HEK293 (cell line): ENCODE results near the gene PDIA6.
"Not testable (repeated sequence)": the region's sequence is repeated elsewhere in the genome, so short reads cannot be mapped to it uniquely, and the experiment has no call there.

Experiments
- CTCF ChIA-PET: fragments of 350-600 bp; formaldehyde crosslinking; extraction: SDS; loops from one replicate; lab custom pipeline; 2021; ENCODE audit warnings: antibody characterized with exemption; lab: Yijun Ruan, JAX
- POLR2A ChIA-PET: fragments of 300-600 bp; formaldehyde crosslinking; extraction: SDS; loops from one replicate; lab custom pipeline; 2020; ENCODE audit warnings: antibody characterized with exemption, inconsistent platforms; lab: Yijun Ruan, JAX
- H3K27ac ChIP-seq: fragments of 200-500 bp; sonication (Bioruptor generic); 2 replicates; pipeline ENCODE4 v1.5.1; 2014; ENCODE audit warnings: low read depth, low read length, control low read depth, inconsistent platforms; ENCODE audit errors: extremely low read depth
- H3K36me3 ChIP-seq, 2 experiments: fragments of 200-500 bp in 1 of 2; sonication (Bioruptor generic) in 1 of 2; 1 replicate in 1 of 2; 2 replicates in 1 of 2; pipeline ENCODE4 v1.5.1; 2014 to 2017; ENCODE audit warnings: inconsistent platforms in 2 of 2, low read length in 2 of 2; ENCODE audit not compliant: control insufficient read depth in 2 of 2, insufficient read depth in 1 of 2
- H3K4me1 ChIP-seq: fragments of 200-500 bp; sonication (Bioruptor generic); 2 replicates; pipeline ENCODE4 v1.5.1; 2014; ENCODE audit warnings: mild to moderate bottlenecking, low read length, inconsistent platforms; ENCODE audit not compliant: control insufficient read depth, insufficient read depth
- H3K4me3 ChIP-seq: 2 replicates; pipeline ENCODE4 v1.5.1; 2011; ENCODE audit warnings: low read depth, mild to moderate bottlenecking, control low read depth, low read length, moderate library complexity
- H3K9me3 ChIP-seq: fragments of 200-500 bp; sonication (Bioruptor generic); 2 replicates; pipeline ENCODE4 v1.5.1; 2014; ENCODE audit warnings: low read depth, low read length, inconsistent platforms; ENCODE audit not compliant: control insufficient read depth, insufficient read depth
- BCL11B ChIP-seq: fragments of 450-650 bp; formaldehyde crosslinking; IDR thresholded peaks from 2 replicates; pipeline ENCODE4 v1.5.1; 2016; ENCODE audit warnings: low read depth, missing biosample characterization, missing genetic modification characterization
- BCL6B ChIP-seq: fragments of 450-650 bp; formaldehyde crosslinking; IDR thresholded peaks from 2 replicates; pipeline ENCODE4 v1.5.1; 2017; ENCODE audit warnings: missing biosample characterization, missing genetic modification characterization
- IKZF3 ChIP-seq: fragments of 450-650 bp; IDR thresholded peaks from 2 replicates; pipeline ENCODE4 v1.5.0; 2018; ENCODE audit warnings: missing biosample characterization, mild to moderate bottlenecking, missing genetic modification characterization, moderate library complexity
- MEIS1 ChIP-seq: sonication (generic); formaldehyde crosslinking; IDR thresholded peaks from 2 replicates; pipeline ENCODE4 v1.8.1; 2022; ENCODE audit warnings: missing genetic modification reagents, mild to moderate bottlenecking, borderline replicate concordance
- OVOL3 ChIP-seq: fragments of 450-650 bp; formaldehyde crosslinking; IDR thresholded peaks from 2 replicates; pipeline ENCODE4 v1.5.1; 2016; ENCODE audit warnings: missing biosample characterization, missing genetic modification characterization
- PBX3 ChIP-seq: sonication (generic); formaldehyde crosslinking; IDR thresholded peaks from 2 replicates; pipeline ENCODE4 v1.8.1; 2022; ENCODE audit warnings: mild to moderate bottlenecking, moderate library complexity, missing genetic modification reagents
- RBAK ChIP-seq: fragments of 450-650 bp; formaldehyde crosslinking; IDR thresholded peaks from 2 replicates; pipeline ENCODE4 v1.5.1; 2016; ENCODE audit warnings: missing biosample characterization, missing genetic modification characterization
- SALL2 ChIP-seq: fragments of 450-650 bp; formaldehyde crosslinking; IDR thresholded peaks from 2 replicates; pipeline ENCODE4 v1.5.0; 2017; ENCODE audit warnings: missing biosample characterization, mild to moderate bottlenecking, missing genetic modification characterization, borderline replicate concordance
- SP2 ChIP-seq: fragments of 450-650 bp; formaldehyde crosslinking; IDR thresholded peaks from 2 replicates; pipeline ENCODE4 v1.5.1; 2016; ENCODE audit warnings: missing biosample characterization, missing genetic modification characterization
- SP3 ChIP-seq: fragments of 450-650 bp; formaldehyde crosslinking; IDR thresholded peaks from 2 replicates; pipeline ENCODE4 v1.5.1; 2016; ENCODE audit warnings: missing biosample characterization, missing genetic modification characterization
- ZFP41 ChIP-seq: fragments of 450-650 bp; formaldehyde crosslinking; IDR thresholded peaks from 2 replicates; pipeline ENCODE4 v1.5.1; 2016; ENCODE audit warnings: missing biosample characterization, missing genetic modification characterization, borderline replicate concordance
- ZNF10 ChIP-seq: fragments of 450-650 bp; formaldehyde crosslinking; IDR thresholded peaks from 2 replicates; pipeline ENCODE4 v1.5.1; 2017; ENCODE audit warnings: missing biosample characterization, missing genetic modification characterization
- ZNF133 ChIP-seq: fragments of 450-650 bp; formaldehyde crosslinking; IDR thresholded peaks from 2 replicates; pipeline ENCODE4 v1.5.1; 2016; ENCODE audit warnings: missing biosample characterization, missing genetic modification characterization
- ZNF214 ChIP-seq: fragments of 450-650 bp; formaldehyde crosslinking; IDR thresholded peaks from 2 replicates; pipeline ENCODE4 v1.5.1; 2017; ENCODE audit warnings: missing biosample characterization, mild to moderate bottlenecking, missing genetic modification characterization, borderline replicate concordance
- ZNF292 ChIP-seq: fragments of 450-650 bp; formaldehyde crosslinking; IDR thresholded peaks from 2 replicates; pipeline ENCODE4 v1.5.1; 2016; ENCODE audit warnings: low read depth, missing biosample characterization, missing genetic modification characterization, borderline replicate concordance
- ZNF324 ChIP-seq: fragments of 450-650 bp; formaldehyde crosslinking; IDR thresholded peaks from 2 replicates; pipeline ENCODE4 v1.5.1; 2016; ENCODE audit warnings: missing biosample characterization, missing genetic modification characterization
- ZNF354C ChIP-seq: fragments of 450-650 bp; formaldehyde crosslinking; IDR thresholded peaks from 2 replicates; pipeline ENCODE4 v1.5.1; 2016; ENCODE audit warnings: missing biosample characterization, missing genetic modification characterization, low read depth, borderline replicate concordance
- ZNF362 ChIP-seq: fragments of 450-650 bp; formaldehyde crosslinking; IDR thresholded peaks from 2 replicates; pipeline ENCODE4 v1.5.1; 2016; ENCODE audit warnings: missing biosample characterization, missing genetic modification characterization
- ZNF366 ChIP-seq: fragments of 450-650 bp; formaldehyde crosslinking; conservative IDR thresholded peaks from 2 replicates; pipeline ENCODE4 v1.5.1; 2016; ENCODE audit warnings: missing biosample characterization, missing genetic modification characterization
- ZNF488 ChIP-seq: fragments of 450-650 bp; formaldehyde crosslinking; IDR thresholded peaks from 2 replicates; pipeline ENCODE4 v1.5.1; 2016; ENCODE audit warnings: missing biosample characterization, missing genetic modification characterization
- ZNF501 ChIP-seq: fragments of 450-650 bp; formaldehyde crosslinking; IDR thresholded peaks from 2 replicates; pipeline ENCODE4 v1.5.1; 2016; ENCODE audit warnings: missing biosample characterization, missing genetic modification characterization
- ZNF548 ChIP-seq: fragments of 450-650 bp; formaldehyde crosslinking; IDR thresholded peaks from 2 replicates; pipeline ENCODE4 v1.5.1; 2016; ENCODE audit warnings: missing biosample characterization, missing genetic modification characterization
- ZNF623 ChIP-seq: fragments of 450-650 bp; formaldehyde crosslinking; IDR thresholded peaks from 2 replicates; pipeline ENCODE4 v1.5.1; 2016; ENCODE audit warnings: missing biosample characterization, missing genetic modification characterization
- ZNF654 ChIP-seq: fragments of 450-650 bp; formaldehyde crosslinking; IDR thresholded peaks from 2 replicates; pipeline ENCODE4 v1.5.1; 2016; ENCODE audit warnings: low read depth, missing biosample characterization, missing genetic modification characterization
- ZNF677 ChIP-seq: fragments of 450-650 bp; IDR thresholded peaks from 2 replicates; pipeline ENCODE4 v1.5.0; 2018; ENCODE audit warnings: missing biosample characterization, mild to moderate bottlenecking, missing genetic modification characterization, moderate library complexity
- ZNF776 ChIP-seq: fragments of 450-650 bp; formaldehyde crosslinking; IDR thresholded peaks from 2 replicates; pipeline ENCODE4 v1.5.0; 2017; ENCODE audit warnings: missing biosample characterization, missing genetic modification characterization, borderline replicate concordance
- ZNF777 ChIP-seq: fragments of 450-650 bp; formaldehyde crosslinking; IDR thresholded peaks from 2 replicates; pipeline ENCODE4 v1.5.1; 2017; ENCODE audit warnings: missing biosample characterization, missing genetic modification characterization, borderline replicate concordance
- ZNF843 ChIP-seq: fragments of 450-650 bp; formaldehyde crosslinking; IDR thresholded peaks from 2 replicates; pipeline ENCODE4 v1.5.1; 2016; ENCODE audit warnings: missing biosample characterization, missing genetic modification characterization

Gene PDIA6

GRCh38 chr2:10806543-10806942 is 6.0 kb downstream of the PDIA6 start (continued):
- no peak for TF ChIP-seq ZNF843 (tag by site-specific recombination)
- TF ChIP-seq ZNF366 (tag by site-specific recombination) = no peak
- no peak for TF ChIP-seq ZNF623
- no peak for TF ChIP-seq ZNF488 (tag by site-specific recombination)
- TF ChIP-seq MEIS1 = no peak
- TF ChIP-seq SP2 = no peak

- H3K4me1 ChIP-seq = not testable (repeated sequence)
Measured at GRCh38 chr2:10805990-10806389, 6.6 kb downstream of the PDIA6 start.

GRCh38 chr2:10802657-10803056 is 9.9 kb downstream of the PDIA6 start:
- POLR2A ChIA-PET = no interaction called here
- peaks cover 20 to 49% of the 10 kb centered on the region in 2 experiments for H3K36me3 ChIP-seq
- no peaks in the 10 kb centered on the region for H3K4me1 ChIP-seq
- no peak for TF ChIP-seq ZNF777 (tag by site-specific recombination)
- no peak for TF ChIP-seq IKZF3 (tag by site-specific recombination)
- no peak for TF ChIP-seq ZNF354C (tag by site-specific recombination)
- TF ChIP-seq ZNF214 (tag by site-specific recombination) = no peak
- no peak for TF ChIP-seq BCL11B (tag by site-specific recombination)
- no peak for TF ChIP-seq ZFP41 (tag by site-specific recombination)
- TF ChIP-seq ZNF324 = no peak
- no peak for TF ChIP-seq SP3
- no peak for TF ChIP-seq ZNF654 (tag by site-specific recombination)
- TF ChIP-seq ZNF677 (tag by site-specific recombination) = no peak
- no peak for TF ChIP-seq RBAK (tag by site-specific recombination)
- TF ChIP-seq ZNF292 (tag by site-specific recombination) = no peak
- no peak for TF ChIP-seq ZNF362 (tag by site-specific recombination)
- no peak for TF ChIP-seq ZNF501 (tag by site-specific recombination)
- TF ChIP-seq OVOL3 = no peak
- TF ChIP-seq, all 188 proteins: peak for 0
- H3K4me3 ChIP-seq = no peak overlapping the region
- H3K9me3 ChIP-seq = no peaks in the 10 kb centered on the region
- CTCF ChIA-PET = interaction anchor here (1.3 kb wide), 1 partner anchor 9 kb away, joined by 3 read pairs; no protein-coding TSS in a partner anchor
- H3K27ac ChIP-seq = no peak overlapping the region

More at GRCh38 chr2:10805990-10806389, 6.6 kb downstream of the PDIA6 start:
- peaks cover 10 to 31% of the 10 kb centered on the region in 2 experiments for H3K36me3 ChIP-seq
- CTCF ChIA-PET, H3K9me3 ChIP-seq, H3K27ac ChIP-seq, POLR2A ChIA-PET, H3K4me3 ChIP-seq: not testable (repeated sequence)

- ChIA-PET CTCF (interaction anchor here (0.6 to 1.4 kb wide), 3 partner anchors 91 to 417 kb away, joined by 3 to 5 read pairs (median 3); no protein-coding TSS in a partner anchor), POLR2A (interaction anchor here (0.7 kb wide), 1 partner anchor 100 kb away, joined by 3 read pairs; no protein-coding TSS in a partner anchor)
- Histone ChIP-seq H3K4me1 (no peaks in the 10 kb centered on the region), H3K36me3 (peaks cover 22 to 63% of the 10 kb centered on the region in 2 experiments), H3K4me3 (no peak overlapping the region), H3K27ac (no peak overlapping the region), H3K9me3 (no peaks in the 10 kb centered on the region)
- TF ChIP-seq BCL6B (no peak), ZNF776 (tag by site-specific recombination) (no peak), ZNF548 (tag by site-specific recombination) (no peak), ZNF133 (tag by site-specific recombination) (no peak), PBX3 (no peak), ZNF10 (tag by site-specific recombination) (no peak), SALL2 (no peak)
Measured at GRCh38 chr2:10800163-10800562, 12.4 kb downstream of the PDIA6 start.
